ENCODE results near the gene SNTB2.

Gene SNTB2

GRCh38 chr16:69318911-69319289, 131.9 kb downstream of the SNTB2 start:
- DNase-seq (ENCODE audit: low read depth), result no peak

DNA sequence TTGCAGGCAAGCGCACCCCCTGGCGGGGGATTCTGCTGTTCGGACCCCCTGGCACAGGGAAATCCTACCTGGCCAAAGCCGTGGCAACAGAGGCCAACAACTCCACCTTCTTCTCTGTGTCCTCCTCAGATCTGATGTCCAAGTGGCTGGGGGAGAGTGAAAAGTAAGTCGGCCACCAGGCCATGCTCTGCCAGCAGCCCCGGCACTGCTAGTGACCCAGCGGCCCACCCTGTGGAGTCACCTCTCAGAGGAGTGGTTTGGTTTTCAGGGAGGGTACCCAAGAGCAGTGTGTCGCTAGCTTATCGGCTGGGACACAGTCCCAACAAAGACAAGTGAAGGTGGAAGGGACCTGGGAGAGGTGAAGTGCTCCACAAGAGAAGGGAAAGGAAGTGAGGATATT, 132.4 kb downstream of the SNTB2 start:
- DNase-seq (ENCODE audit: low read depth), result no peak

GRCh38 chr16:69319826-69320739, 133.1 kb downstream of the SNTB2 start:
- DNase-seq (ENCODE audit: low read depth), result no peak

DNA sequence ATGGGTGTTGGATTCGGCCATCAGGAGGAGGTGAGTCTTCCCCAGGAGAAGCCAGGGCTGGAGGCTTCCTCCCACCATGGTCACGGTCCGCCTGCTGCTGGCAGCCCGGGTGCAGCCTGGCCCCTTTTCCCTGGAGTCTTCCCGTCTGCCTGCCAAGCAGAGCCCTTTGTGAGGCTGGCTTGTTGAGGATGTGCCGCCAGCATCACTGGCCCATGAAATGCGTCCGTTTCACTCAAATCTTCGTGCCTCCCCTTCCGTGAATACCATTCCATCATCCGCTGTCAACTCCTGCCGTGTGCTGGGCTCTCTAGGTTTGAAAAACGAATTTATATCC, 133.7 kb downstream of the SNTB2 start:
- no peak for DNase-seq (ENCODE audit: low read depth)

DNA sequence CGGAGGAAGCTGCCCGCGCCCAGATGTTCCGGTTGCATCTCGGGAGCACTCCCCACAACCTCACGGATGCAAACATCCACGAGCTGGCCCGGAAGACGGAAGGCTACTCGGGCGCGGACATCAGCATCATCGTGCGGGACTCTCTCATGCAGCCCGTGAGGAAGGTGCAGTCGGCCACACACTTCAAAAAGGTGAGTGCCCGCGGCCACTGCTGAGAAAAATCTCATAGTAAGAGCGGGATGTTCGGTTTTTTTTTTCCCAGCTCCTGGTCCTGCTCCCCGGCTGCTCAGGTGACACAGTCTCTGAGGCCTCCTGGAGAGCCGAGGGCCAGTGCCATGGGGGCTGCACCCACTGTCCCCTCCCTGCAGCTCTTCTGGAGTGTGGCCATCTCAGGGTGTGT, 134.1 kb downstream of the SNTB2 start:
- no peak for DNase-seq (ENCODE audit: low read depth)

DNA sequence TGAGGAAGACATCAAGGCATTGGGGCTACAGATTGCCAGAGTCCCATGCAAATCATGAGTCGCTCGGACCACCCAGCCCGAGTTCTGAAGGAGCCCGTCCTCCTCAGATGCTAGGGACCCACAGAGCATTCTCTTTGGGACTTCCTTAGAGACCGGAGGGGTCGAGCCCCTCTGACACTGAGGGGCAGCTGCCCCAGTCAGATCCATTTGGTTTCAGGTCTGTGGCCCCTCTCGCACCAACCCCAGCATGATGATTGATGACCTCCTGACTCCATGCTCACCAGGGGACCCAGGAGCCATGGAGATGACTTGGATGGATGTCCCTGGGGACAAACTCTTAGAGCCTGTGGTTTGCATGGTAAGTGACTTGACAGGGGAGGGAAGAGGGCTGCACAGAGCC, 135.4 kb downstream of the SNTB2 start:
- DNase-seq (ENCODE audit: low read depth), result no peak

- no peak for DNase-seq (ENCODE audit: low read depth)
These were observed 136.5 kb downstream of the SNTB2 start for GRCh38 chr16:69323415-69323814.

DNA sequence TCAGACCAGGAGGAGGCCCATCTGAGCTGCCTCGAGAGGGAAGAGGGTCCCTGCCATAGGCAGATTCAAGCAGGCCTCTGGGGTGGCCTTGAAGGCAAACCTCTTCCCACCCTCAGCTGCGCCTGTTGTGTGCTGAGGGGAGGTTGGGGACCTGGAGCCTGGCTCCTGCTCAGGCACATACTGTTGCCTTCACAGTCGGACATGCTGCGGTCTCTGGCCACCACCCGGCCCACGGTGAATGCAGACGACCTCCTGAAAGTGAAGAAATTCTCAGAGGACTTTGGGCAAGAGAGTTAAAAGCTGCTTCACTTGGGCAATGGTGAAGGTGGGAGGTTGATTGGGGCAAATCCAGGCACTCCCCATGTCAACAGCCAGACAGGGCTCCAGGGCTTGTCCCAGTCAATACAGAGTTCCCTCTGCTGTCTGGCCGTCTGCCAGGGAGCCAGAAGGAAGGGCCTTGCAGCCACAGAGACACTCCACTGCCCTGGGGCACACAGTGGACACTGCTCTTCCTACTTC, 137.1 kb downstream of the SNTB2 start:
- DNase-seq (ENCODE audit: low read depth), result no peak

DNA sequence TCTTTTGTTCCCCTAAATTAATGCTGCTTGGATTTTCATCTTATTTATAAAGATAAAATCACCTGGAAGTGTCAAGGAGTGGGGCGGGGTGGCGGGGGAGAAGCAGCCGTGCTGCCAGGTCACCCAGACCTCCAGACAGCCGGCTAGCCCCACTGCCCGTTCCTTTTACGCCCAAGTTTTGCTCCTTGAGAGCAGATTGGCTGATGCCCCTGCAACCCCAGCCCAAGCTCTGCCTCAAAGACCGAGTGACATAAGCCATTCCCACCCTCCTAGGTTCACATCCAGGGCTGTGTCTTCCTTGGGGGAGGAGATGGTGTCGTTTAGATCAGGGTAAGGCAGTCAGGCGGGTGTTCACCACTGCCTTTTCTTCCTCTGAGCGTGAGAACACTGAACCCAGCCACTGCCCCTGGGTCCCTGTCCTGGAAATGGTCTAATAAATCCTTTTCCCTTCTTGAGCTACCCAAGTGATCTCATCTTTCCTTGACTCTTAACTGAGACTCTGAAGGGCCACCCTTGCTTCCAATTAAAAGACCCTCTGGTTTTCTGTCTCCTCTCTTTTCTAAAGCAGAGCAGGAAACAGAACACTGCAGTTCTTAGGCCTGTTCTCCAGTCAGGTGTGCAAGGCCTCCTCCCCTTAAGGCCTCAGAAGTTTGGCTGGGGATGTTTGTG, 137.8 kb downstream of the SNTB2 start:
- DNase-seq (ENCODE audit: low read depth), result no peak

DNA sequence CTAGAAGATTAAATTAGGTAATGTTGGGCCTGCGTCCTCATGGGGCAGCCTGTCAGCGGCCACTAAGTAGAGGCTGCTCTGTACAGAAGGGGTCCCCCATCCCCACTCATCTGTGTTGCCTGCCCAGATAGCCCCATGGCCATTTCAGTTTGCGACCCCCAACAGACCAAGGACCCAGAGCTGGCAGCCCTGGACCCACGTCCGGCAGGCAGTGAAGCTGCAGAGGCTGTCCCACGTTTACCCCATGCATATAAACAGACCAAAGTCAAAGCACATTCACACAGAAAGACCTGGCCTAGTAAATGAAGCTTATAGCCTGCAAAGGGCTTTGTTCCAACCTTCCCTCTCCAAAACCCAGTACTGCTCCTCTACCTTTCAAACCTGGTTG, 138.8 kb downstream of the SNTB2 start:
- no peak for DNase-seq (ENCODE audit: low read depth)

DNA sequence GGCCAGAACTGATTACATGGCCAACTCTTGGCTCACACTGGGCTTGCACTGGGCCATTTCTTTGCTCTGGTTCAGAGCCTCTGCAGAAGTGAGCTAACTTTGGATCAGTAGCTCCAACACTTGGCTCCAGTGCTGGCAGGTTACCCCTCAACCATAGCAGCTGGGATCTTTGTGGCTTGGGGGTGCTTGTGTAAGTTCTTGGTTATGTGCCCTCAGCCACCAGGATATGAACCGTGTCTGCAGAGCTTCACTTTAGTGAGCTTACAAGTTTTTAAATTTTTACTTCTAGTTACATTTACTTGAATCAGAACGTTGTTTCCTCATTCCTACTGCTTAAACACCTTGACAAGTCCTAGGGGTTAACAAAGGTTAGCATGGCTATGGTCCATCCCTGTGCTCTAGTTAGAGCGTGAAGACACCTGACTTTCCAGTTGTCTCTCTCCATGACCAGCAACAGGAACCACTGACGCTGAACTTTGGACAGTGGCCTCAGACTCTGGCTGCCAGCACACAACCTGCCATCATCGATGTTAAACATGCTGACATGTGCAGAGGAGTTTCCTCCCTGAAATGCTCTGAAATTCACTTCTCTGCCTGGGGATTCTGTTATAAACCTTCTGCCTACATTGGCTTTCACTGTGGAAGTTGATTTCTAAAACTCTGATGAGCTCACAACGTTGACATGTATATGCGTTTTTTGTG, 139.4 kb downstream of the SNTB2 start:
- no peak for DNase-seq (ENCODE audit: low read depth)

DNA sequence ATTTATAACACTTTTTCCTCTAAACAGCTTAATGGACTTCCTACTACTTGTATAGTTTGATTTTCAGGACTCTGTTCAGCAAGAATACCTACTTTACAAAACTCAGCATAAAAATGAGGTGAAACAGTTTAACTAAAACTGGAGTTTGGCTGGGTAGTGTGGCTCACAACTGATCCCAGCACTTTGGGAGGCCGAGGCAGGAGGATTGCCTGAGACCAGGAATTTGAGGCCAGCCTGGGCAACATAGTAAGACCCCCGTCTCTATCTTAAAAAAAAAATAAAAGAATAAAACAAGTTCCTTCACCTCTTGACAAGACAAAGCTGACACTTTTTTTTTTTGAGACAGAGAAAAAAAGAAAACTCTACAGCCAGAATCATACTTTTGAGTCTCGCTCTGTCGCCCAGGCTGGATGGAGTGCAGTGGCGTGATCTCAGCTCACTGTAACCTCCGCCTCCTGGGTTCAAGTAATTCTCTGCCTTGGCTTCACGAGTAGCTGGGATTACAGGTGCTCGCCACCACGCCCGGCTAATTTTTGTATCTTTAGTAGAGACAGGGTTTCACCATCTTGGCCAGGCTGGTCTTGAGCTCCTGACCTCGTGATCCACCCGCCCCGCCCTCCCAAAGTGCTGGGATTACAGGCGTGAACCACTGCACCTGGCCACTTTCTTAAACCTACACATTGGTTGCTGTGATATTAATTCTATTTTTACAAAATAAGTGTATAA, 140.8 kb downstream of the SNTB2 start:
- DNase-seq (ENCODE audit: low read depth), result no peak

DNA sequence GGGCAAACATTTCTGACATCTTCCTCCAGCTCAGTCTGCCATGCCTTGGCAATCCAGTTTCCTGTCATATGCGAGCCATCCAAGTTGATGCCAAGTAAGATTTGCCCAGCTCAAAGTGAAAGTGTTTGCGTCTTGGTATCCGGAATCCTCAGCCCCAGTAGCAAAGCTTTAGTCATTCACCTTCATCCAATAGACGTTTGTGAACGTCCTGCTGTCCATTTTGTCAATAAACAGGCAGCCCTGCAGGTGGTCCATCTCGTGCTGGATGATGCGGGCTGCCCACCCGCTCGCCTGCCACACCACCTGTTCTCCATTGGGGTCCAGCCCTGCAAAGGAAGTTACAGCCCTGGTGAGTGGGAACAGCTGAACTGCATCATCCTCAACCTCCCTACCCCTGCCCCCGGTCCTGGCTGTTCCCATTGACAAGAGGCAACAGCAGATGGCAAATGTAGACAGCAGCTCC, 141.9 kb downstream of the SNTB2 start:
- DNase-seq (ENCODE audit: low read depth), result no peak

GRCh38 chr16:69329369-69330285, 142.7 kb downstream of the SNTB2 start:
- no peak for DNase-seq (ENCODE audit: low read depth)

- DNase-seq (ENCODE audit: low read depth), result peak; percentile 48
These were observed 143.5 kb downstream of the SNTB2 start, which contains the start of gene PDF for GRCh38 chr16:69330286-69331109. PDF (minus strand) TSS chr16:69330588; CDS start chr16:69330570, 18 bp downstream.

DNA sequence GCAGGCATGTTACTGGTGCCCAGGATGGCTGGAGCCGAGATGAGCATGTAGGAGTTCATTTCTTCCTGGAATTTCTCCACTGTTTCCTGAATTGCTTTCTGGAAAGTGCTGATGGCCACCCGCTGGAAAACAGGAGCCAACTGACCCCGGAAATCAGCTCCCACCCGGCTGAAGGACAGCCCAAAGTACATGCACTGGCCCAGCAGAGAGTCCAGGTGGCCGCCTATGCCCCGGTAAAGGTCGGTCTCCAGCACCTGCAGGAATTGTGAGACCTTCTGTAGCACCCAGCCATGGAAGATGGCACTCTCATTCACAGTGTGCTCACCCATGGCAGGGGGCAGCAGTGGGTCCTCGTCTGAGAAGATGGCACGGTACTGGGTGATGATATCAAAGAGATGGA, 147.7 kb downstream of the SNTB2 start:
- no peak for DNase-seq (ENCODE audit: low read depth)

DNA sequence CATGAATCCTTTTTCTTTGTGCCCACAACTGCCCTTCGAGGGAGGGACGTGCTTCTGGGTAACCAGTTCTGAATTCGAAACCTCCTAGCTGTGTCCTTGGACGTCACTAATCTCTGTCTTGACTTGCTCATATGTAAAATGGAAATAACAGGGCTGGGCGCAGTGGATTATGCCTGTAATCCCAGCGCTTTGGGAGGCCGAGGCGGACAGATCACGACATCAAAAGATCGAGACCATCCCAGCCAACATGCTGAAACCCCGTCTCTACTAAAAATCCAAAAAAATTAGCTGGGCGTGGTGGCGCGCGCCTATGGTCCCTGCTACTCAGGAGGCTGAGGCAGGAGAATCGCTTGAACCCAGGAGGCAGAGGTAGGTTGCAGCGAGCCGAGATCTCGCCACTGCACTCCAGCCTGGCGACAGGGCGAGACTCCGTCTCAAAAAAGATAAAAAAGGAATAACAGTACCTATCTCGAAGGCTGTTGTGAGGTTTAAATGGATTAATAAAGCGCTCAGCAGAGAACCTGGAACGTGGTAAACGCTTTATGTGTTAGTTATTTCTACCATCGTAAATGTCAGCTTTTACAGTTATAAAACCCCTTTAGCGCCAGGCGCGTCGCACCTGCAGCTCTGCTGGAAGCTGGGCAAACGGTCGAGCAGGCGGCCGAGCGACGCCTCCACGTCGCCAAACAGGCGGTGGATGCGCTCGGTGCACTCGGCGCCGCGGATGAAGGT, 151.8 kb downstream of the SNTB2 start:
- no peak for DNase-seq (ENCODE audit: low read depth)

DNA sequence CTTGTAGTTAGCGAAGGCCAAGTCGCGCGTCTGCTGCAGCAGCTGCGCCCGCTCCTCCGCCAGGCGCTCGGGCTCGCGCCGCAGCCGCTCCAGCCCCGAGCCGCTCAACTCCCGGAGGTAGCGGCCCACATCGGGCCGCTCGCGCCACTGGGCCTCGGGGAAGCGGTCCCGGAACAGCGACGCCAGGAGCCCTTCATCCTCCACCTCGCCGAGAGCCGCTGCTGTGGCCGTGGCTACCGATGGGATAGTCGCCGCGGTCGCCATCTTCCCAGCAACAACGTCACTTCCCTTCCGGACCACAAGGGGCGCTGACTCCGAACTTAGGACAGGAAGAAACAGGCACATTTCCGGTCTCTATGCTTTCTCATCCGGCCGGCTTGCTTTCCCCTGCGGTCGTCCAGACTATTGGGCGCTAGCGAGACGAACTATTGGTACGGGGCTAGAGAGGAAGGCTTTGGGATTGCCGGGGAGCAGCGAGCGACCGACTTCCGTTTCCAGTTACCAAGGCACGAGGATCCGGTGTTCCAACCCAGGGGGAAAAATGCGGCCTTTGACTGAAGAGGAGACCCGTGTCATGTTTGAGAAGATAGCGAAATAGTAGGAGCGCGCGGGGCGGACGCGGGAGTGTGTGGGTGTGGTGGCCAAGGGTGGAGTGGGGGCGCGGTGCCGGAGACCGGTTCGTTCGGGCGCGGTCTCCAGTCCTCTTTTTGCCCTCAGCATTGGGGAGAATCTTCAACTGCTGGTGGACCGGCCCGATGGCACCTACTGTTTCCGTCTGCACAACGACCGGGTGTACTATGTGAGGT, 152.5 kb downstream of the SNTB2 start, which contains the start of the genes COG8 and NIP7:
TSS of gene COG8 (minus strand) at position 276 of the 806 bp plus-strand sequence. CDS start at position 264, 12 bp downstream.
TSS of gene NIP7 (plus strand) at position 484 of the 806 bp plus-strand sequence. CDS start at position 542, 58 bp downstream.
- peak; percentile 95 for DNase-seq (ENCODE audit: low read depth)
